Endothelial cell of umbilical vein (primary cell): ENCODE data around the gene KRTAP4-12. TPM values are rescaled to one million over a fixed set of nuclear protein-coding genes. Genes with fewer than 3 reads are reported as not detected.

ENCODE experiments used
- BruUV-seq: library from RNA; stranded (reverse); fragments of 400-500 nt; replicated peaks from 2 replicates; lab custom pipeline; 2021; lab: Mats Ljungman, UMichigan
- CTCF ChIA-PET: fragments of 300-600, 350-600 bp; sonication (Branson Sonifier 250); formaldehyde crosslinking; loops from one replicate; lab custom pipeline; 2021; ENCODE audit warnings: antibody characterized with exemption, inconsistent platforms; lab: Charles Lee
- POLR2A ChIA-PET: fragments of 300-600, 350-600 bp; sonication (Branson Sonifier 250); formaldehyde crosslinking; loops from one replicate; lab custom pipeline; 2021; ENCODE audit warnings: antibody characterized with exemption, inconsistent platforms; lab: Charles Lee
- DNase-seq: peaks from one replicate; pipeline ENCODE4 v3.0.0-alpha.2; 2011; ENCODE audit warnings: low read depth, low spot score
- FAIRE-seq: peaks from 2 replicates; lab custom pipeline; 2011; peaks lifted over from hg19 to GRCh38; lab: Jason Lieb, UNC
- H2AFZ ChIP-seq: 2 replicates; pipeline ENCODE4 v1.6.0; 2012; ENCODE audit warnings: low read depth, low read length, control low read depth, inconsistent platforms
- H3K27ac ChIP-seq: 2 replicates; pipeline ENCODE4 v1.5.1; 2011; ENCODE audit warnings: low read depth, mild to moderate bottlenecking, control low read depth, low read length, moderate library complexity; ENCODE audit not compliant: insufficient read depth
- H3K27me3 ChIP-seq, 2 experiments: 2 replicates each; pipeline versions ENCODE4 v1.6.0 to v1.6.1; 2011; ENCODE audit warnings: low read length in 2 of 2, mixed read lengths in 1 of 2; ENCODE audit not compliant: control insufficient read depth in 2 of 2, insufficient read depth in 2 of 2
- H3K36me3 ChIP-seq, 2 experiments: 2 replicates in 1 of 2; 3 replicates in 1 of 2; pipeline ENCODE4 v1.5.1; 2011; ENCODE audit warnings: low read length in 2 of 2, mild to moderate bottlenecking in 1 of 2, moderate library complexity in 1 of 2; ENCODE audit not compliant: control insufficient read depth in 2 of 2, insufficient read depth in 2 of 2; ENCODE audit errors: extremely low read depth in 1 of 2
- H3K4me1 ChIP-seq: 3 replicates; pipeline ENCODE4 v1.5.1; 2011; ENCODE audit warnings: mild to moderate bottlenecking, low read length; ENCODE audit not compliant: control insufficient read depth, insufficient read depth; ENCODE audit errors: extremely low read depth
- H3K4me2 ChIP-seq: 2 replicates; pipeline ENCODE4 v1.6.1; 2011; ENCODE audit warnings: low read length, control low read depth, mixed read lengths; ENCODE audit not compliant: insufficient read depth
- H3K4me3 ChIP-seq, 3 experiments: fragments of 200-600 bp in 1 of 3; sonication (generic), shearing (Covaris generic) in 1 of 3; replicated peaks in 1 of 3; 2 replicates each; pipeline ENCODE4 v1.5.1; 2011 to 2016; ENCODE audit warnings: control low read depth in 3 of 3, low read length in 3 of 3, mild to moderate bottlenecking in 2 of 3, inconsistent platforms in 1 of 3, low read depth in 1 of 3, moderate library complexity in 1 of 3; ENCODE audit not compliant: insufficient read depth in 1 of 3
- H3K79me2 ChIP-seq: 2 replicates; pipeline ENCODE4 v1.6.0; 2012; ENCODE audit warnings: low read length, inconsistent platforms; ENCODE audit not compliant: control insufficient read depth, insufficient read depth
- H3K9ac ChIP-seq: replicated peaks from 2 replicates; pipeline ENCODE3; 2011; ENCODE audit warnings: low read length, control low read depth; ENCODE audit not compliant: insufficient read depth; ENCODE audit errors: extremely low read depth
- H3K9me1 ChIP-seq: replicated peaks from 3 replicates; pipeline ENCODE4 v1.6.0; 2011; ENCODE audit warnings: mild to moderate bottlenecking, low read length; ENCODE audit not compliant: control insufficient read depth, insufficient read depth; ENCODE audit errors: extremely low read depth
- H3K9me3 ChIP-seq: replicated peaks from 2 replicates; pipeline ENCODE4 v1.5.1; 2012; ENCODE audit warnings: low read length, inconsistent platforms; ENCODE audit not compliant: control insufficient read depth, insufficient read depth
- H4K20me1 ChIP-seq: replicated peaks from 2 replicates; pipeline ENCODE3; 2011; ENCODE audit warnings: mild to moderate bottlenecking, low read length; ENCODE audit not compliant: control insufficient read depth, insufficient read depth; ENCODE audit errors: extremely low read depth
- EZH2 ChIP-seq: IDR thresholded peaks from 2 replicates; pipeline ENCODE4 v1.6.1; 2012; ENCODE audit warnings: borderline replicate concordance, low read depth, mild to moderate bottlenecking, moderate library complexity, low read length, inconsistent platforms; ENCODE audit not compliant: severe bottlenecking
- FOS ChIP-seq: IDR thresholded peaks from 2 replicates; pipeline ENCODE4 v1.6.1; 2011; ENCODE audit warnings: mild to moderate bottlenecking, low read length, moderate library complexity, borderline replicate concordance; ENCODE audit not compliant: insufficient read depth
- GATA2 ChIP-seq: IDR thresholded peaks from 2 replicates; pipeline ENCODE4 v1.7.0; 2011; ENCODE audit warnings: low read depth, mild to moderate bottlenecking, moderate library complexity, mixed read lengths, low read length; ENCODE audit not compliant: insufficient read length, insufficient read depth
- JUN ChIP-seq: IDR thresholded peaks from 2 replicates; pipeline ENCODE4 v1.6.1; 2011; ENCODE audit warnings: borderline replicate concordance, low read depth; ENCODE audit not compliant: insufficient read length, insufficient read depth
- MYC ChIP-seq: IDR thresholded peaks from one replicate; pipeline ENCODE4 v1.6.1; 2011; ENCODE audit warnings: mild to moderate bottlenecking, low read depth, low read length
- POLR2A ChIP-seq: IDR thresholded peaks from 2 replicates; pipeline ENCODE4 v1.6.1; 2012; ENCODE audit warnings: low read depth, mild to moderate bottlenecking, control low read depth, low read length
- POLR2AphosphoS5 ChIP-seq: IDR thresholded peaks from 2 replicates; pipeline ENCODE4 v1.6.1; 2012; ENCODE audit warnings: low read depth, mild to moderate bottlenecking, control low read depth, low read length, moderate library complexity; ENCODE audit not compliant: insufficient read depth
- dilution Hi-C: fragments of 300-500 bp; cut with MboI; formaldehyde crosslinking; loops from one replicate; pipeline ENCODE4 v1.15.0; 2019; ENCODE audit warnings: low sequenced_read_pairs; ENCODE audit not compliant: extremely low pct_ligation_motif_present
- intact Hi-C: fragments of 100-400 bp; cut with micrococcal nuclease; formaldehyde crosslinking; loops from one replicate; pipeline ENCODE4 v1.10.0; 2022
- polyA plus RNA-seq, 4 experiments: library from polyadenylated mRNA; depleted of rRNA in 3 of 4; stranded (reverse) in 3 of 4; unstranded in 1 of 4; fragments of >200 nt; gene quantifications; 2 replicates each; pipeline versions ENCODE4 v1.2.1 to v1.2.3, GENCODE V29; 2011 to 2012; ENCODE audit warnings: missing spikeins in 1 of 4
- total RNA-seq: library from RNA; stranded (reverse); gene quantifications from 2 replicates; pipeline ENCODE4 v1.2.3, GENCODE V29; 2021
- TF ChIP-seq, protein P1 (sequence below): IDR thresholded peaks from 2 replicates; pipeline ENCODE4 v1.6.1; 2011; ENCODE audit not compliant: insufficient read depth, insufficient read length
- TF ChIP-seq, protein P2 (sequence below), 2 donors: IDR thresholded peaks; 1 replicate in 1 of 2; 2 replicates in 1 of 2; pipeline ENCODE4 v1.5.1; 2011; ENCODE audit warnings: low read length in 2 of 2, mild to moderate bottlenecking in 2 of 2, moderate library complexity in 2 of 2, control low read depth in 1 of 2, inconsistent platforms in 1 of 2, low read depth in 1 of 2; ENCODE audit not compliant: insufficient read depth in 1 of 2; ENCODE audit errors: extremely low read depth in 1 of 2

Gene KRTAP4-12
- total and polyA plus RNA-seq, 2 donors (not counting 3 experiments of a cell fraction or from before 2014, with no cell fraction given): not detected

DNA sequence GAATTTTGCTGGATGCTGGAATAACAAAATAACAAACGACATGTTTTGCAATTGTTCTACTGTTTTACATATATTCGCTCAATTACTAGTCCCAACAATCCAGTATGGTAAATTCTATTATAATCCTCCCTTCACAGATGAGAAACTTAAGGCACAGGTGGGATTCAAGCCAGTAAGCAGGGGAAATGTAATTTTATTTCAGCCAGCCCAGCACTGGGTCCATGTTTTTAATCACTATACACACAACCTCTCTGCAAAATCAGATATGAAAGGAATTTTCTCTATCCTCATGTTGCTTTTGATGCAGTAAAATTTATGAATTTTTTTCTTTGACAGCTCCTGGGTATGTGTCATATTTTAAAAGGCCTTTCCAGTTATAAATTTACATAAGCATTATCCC is 21.3 kb upstream of the KRTAP4-12 start:
- Histone ChIP-seq H2AFZ (no peak overlapping the region), H3K27me3 (no peaks in the 10 kb centered on the region), H3K36me3 (no peaks in the 10 kb centered on the region), H3K4me1 (no peaks in the 10 kb centered on the region), H3K27ac (no peak overlapping the region), H4K20me1 (no peaks in the 10 kb centered on the region), H3K9me1 (no peaks in the 10 kb centered on the region), H3K4me3 (no peak overlapping the region), H3K4me2 (no peak overlapping the region), H3K9me3 (no peaks in the 10 kb centered on the region), H3K79me2 (no peaks in the 10 kb centered on the region), H3K9ac (no peak overlapping the region)
- intact Hi-C loops (no loop called here), dilution Hi-C loops (no loop called here)
- POLR2A ChIA-PET: no interaction called here
- TF ChIP-seq POLR2AphosphoS5 (no peak), EZH2 (no peak), POLR2A (no peak), JUN (no peak), MYC (no peak), FOS (no peak), GATA2 (no peak)
- TF ChIP-seq, protein P1, sequence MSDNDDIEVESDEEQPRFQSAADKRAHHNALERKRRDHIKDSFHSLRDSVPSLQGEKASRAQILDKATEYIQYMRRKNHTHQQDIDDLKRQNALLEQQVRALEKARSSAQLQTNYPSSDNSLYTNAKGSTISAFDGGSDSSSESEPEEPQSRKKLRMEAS: no peak
- TF ChIP-seq, protein P2, sequence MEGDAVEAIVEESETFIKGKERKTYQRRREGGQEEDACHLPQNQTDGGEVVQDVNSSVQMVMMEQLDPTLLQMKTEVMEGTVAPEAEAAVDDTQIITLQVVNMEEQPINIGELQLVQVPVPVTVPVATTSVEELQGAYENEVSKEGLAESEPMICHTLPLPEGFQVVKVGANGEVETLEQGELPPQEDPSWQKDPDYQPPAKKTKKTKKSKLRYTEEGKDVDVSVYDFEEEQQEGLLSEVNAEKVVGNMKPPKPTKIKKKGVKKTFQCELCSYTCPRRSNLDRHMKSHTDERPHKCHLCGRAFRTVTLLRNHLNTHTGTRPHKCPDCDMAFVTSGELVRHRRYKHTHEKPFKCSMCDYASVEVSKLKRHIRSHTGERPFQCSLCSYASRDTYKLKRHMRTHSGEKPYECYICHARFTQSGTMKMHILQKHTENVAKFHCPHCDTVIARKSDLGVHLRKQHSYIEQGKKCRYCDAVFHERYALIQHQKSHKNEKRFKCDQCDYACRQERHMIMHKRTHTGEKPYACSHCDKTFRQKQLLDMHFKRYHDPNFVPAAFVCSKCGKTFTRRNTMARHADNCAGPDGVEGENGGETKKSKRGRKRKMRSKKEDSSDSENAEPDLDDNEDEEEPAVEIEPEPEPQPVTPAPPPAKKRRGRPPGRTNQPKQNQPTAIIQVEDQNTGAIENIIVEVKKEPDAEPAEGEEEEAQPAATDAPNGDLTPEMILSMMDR (IDR thresholded peaks at IDR 0.05; ENCODE audit: extremely low read depth in 1 of 2, insufficient read depth in 1 of 2, low read depth in 1 of 2, low read length in 2 of 2): no peak
- DNase-seq (no peak), FAIRE-seq (no peak)
- BruUV-seq: no TSS peak
- CTCF ChIA-PET: no interaction called here
